Measurements from ENCODE around the gene PLEK. TPM values are rescaled to one million over a fixed set of nuclear protein-coding genes. Genes with fewer than 3 reads are reported as not detected.

PLEK gene
- total and polyA plus RNA-seq, 10 of the 15 experiments (the other 5 are each of a cell fraction or from before 2014, with no cell fraction given): 229 to 804 (median 362) TPM

GRCh38 chr2:68385220-68385906 is 20.3 kb downstream of the PLEK start (continued):
- 0 out of 2 replicates have a peak, but pooled peaks have one; percentile 7 for TF ChIP-seq STAT3 (IDR thresholded peaks at IDR 0.05; ENCODE audit: low read depth, low read length)
- TF ChIP-seq KDM1A (IDR thresholded peaks at IDR 0.05; ENCODE audit: borderline replicate concordance): no peak
- TF ChIP-seq BCL11A (IDR thresholded peaks at IDR 0.05; ENCODE audit: low read depth, low read length): peak; percentile 81; the same call in 1 of the 2 replicates
- 0 out of 2 replicates have a peak, but pooled peaks have one; percentile 18 for TF ChIP-seq TCF12 (IDR thresholded peaks at IDR 0.05; ENCODE audit: low read depth, low read length)
- TF ChIP-seq EP300 (IDR thresholded peaks at IDR 0.05; ENCODE audit: borderline replicate concordance in 1 of 2, control insufficient read depth in 1 of 2, low read depth in 2 of 2, low read length in 2 of 2): peak; percentile 62 to 81; a peak in 2 of 4 replicates
- TF ChIP-seq POLR2AphosphoS2 (IDR thresholded peaks at IDR 0.05; ENCODE audit: low read depth, low read length): no peak; the same call in 1 of the 2 replicates
- 0 out of 2 replicates have a peak, but pooled peaks have one; percentile 38 for TF ChIP-seq HDAC2 (IDR thresholded peaks at IDR 0.05)
- TF ChIP-seq CEBPZ (IDR thresholded peaks at IDR 0.05; ENCODE audit: low read depth, low read length): no peak
- peak in 1 of 2 experiments; percentile 90; a peak in 2 of 4 replicates for TF ChIP-seq ETV6 (conservative IDR thresholded peaks at IDR 0.05 in 1 of 2, IDR thresholded peaks at IDR 0.05 in 1 of 2; ENCODE audit: borderline replicate concordance in 1 of 2, low read depth in 1 of 2)
- peak; percentile 94 for TF ChIP-seq NR2F1 (conservative IDR thresholded peaks at IDR 0.05)
- 0 out of 2 replicates have a peak, but pooled peaks have one; percentile 63 for TF ChIP-seq IRF4 (IDR thresholded peaks at IDR 0.05; ENCODE audit: low read depth, low read length)
- peak; percentile 64 for TF ChIP-seq RUNX3 (IDR thresholded peaks at IDR 0.05; ENCODE audit: low read length)
- TF ChIP-seq CHD4 (IDR thresholded peaks at IDR 0.05): no peak
- no peak for TF ChIP-seq RFX5 (IDR thresholded peaks at IDR 0.05; ENCODE audit: low read depth, low read length)
- TF ChIP-seq PAX8 (IDR thresholded peaks at IDR 0.05): no peak
- TF ChIP-seq MYB (IDR thresholded peaks at IDR 0.05; ENCODE audit: borderline replicate concordance, low read depth, low read length): 0 out of 2 replicates have a peak, but pooled peaks have one; percentile 29
- TF ChIP-seq BACH1 (IDR thresholded peaks at IDR 0.05; ENCODE audit: borderline replicate concordance): peak; percentile 81; the same call in 1 of the 2 replicates
- peak; percentile 91 for TF ChIP-seq HDGF (IDR thresholded peaks at IDR 0.05)
- TF ChIP-seq RELB (IDR thresholded peaks at IDR 0.05; ENCODE audit: low read depth): peak; percentile 92
- no peak for TF ChIP-seq RAD21 (IDR thresholded peaks at IDR 0.05; ENCODE audit: insufficient read depth, low read depth, low read length)
- TF ChIP-seq ESRRA (IDR thresholded peaks at IDR 0.05; ENCODE audit: low read length): no peak
- TF ChIP-seq USF1 (IDR thresholded peaks at IDR 0.05; ENCODE audit: borderline replicate concordance, extremely low read length, insufficient read depth, low read depth, low read length): no peak
- TF ChIP-seq SMAD1 (IDR thresholded peaks at IDR 0.05; ENCODE audit: low read depth, partially characterized antibody): peak; percentile 72
- peak; percentile 79; the same call in 1 of the 2 replicates for TF ChIP-seq CREM (IDR thresholded peaks at IDR 0.05; ENCODE audit: low read depth)
- TF ChIP-seq IKZF1 (conservative IDR thresholded peaks at IDR 0.05): peak; percentile 99
- TF ChIP-seq CBX5 (IDR thresholded peaks at IDR 0.05; ENCODE audit: low read depth): no peak

Data from GM12878 (cell line).